D721Med (cell line): ENCODE data around the gene LAMTOR3.

Source experiments
- DNase-seq: peaks from one replicate; pipeline ENCODE4 v3.0.0; 2011; ENCODE audit warnings: low spot score; ENCODE audit not compliant: insufficient read length
- FAIRE-seq: peaks from 2 replicates; lab custom pipeline; 2011; peaks lifted over from hg19 to GRCh38; lab: Jason Lieb, UNC
- CTCF ChIP-seq: IDR thresholded peaks from 2 replicates; pipeline ENCODE4 v1.5.1; 2012; ENCODE audit warnings: mild to moderate bottlenecking, control low read depth; ENCODE audit not compliant: insufficient read depth; ENCODE audit errors: missing control alignments

Gene LAMTOR3

GRCh38 chr4:99915449-99915848 lies 21.2 kb upstream of the LAMTOR3 start:
- DNase-seq = no peak
- TF ChIP-seq CTCF = no peak
- no peak for FAIRE-seq

- DNase-seq = no peak
- no peak for FAIRE-seq
- no peak for TF ChIP-seq CTCF
Observed at GRCh38 chr4:99894998-99895397, 771 bp upstream of the LAMTOR3 start.

GRCh38 chr4:99893839-99894160 lies 427 bp downstream of the LAMTOR3 start:
- DNase-seq = no peak
- TF ChIP-seq CTCF = no peak
- FAIRE-seq = no peak

GRCh38 chr4:99893029-99893428 lies 1.2 kb downstream of the LAMTOR3 start:
- no peak for DNase-seq
- TF ChIP-seq CTCF = no peak
- FAIRE-seq = no peak

- TF ChIP-seq CTCF = no peak
- FAIRE-seq = no peak
- no peak for DNase-seq
Observed at GRCh38 chr4:99891351-99891750, 2.9 kb downstream of the LAMTOR3 start.

GRCh38 chr4:99887837-99888236 lies 6.4 kb downstream of the LAMTOR3 start:
- no peak for DNase-seq
- TF ChIP-seq CTCF = no peak
- FAIRE-seq = no peak

- DNase-seq (peak; percentile 19), FAIRE-seq (peak; percentile 93)
- no peak for TF ChIP-seq CTCF
Observed at GRCh38 chr4:99886146-99886545, 8.1 kb downstream of the LAMTOR3 start.
